ENCODE measurements around the gene B3GLCT. TPM values are rescaled to one million over a fixed set of nuclear protein-coding genes. Genes with fewer than 3 reads are reported as not detected.

B3GLCT gene
- total and polyA plus RNA-seq, 2 experiments from 2014 or later: 2.2 to 4.4 TPM

- no peak overlapping the region for H3K27ac ChIP-seq (ENCODE audit: low read depth)
- H3K4me2 ChIP-seq: no peak overlapping the region
- Mint-ChIP-seq H3K36me3 (ENCODE audit: low read depth) (peaks cover 22% of the 10 kb centered on the region), H3K27ac (no peak overlapping the region), H3K4me3 (no peak overlapping the region), H3K4me1 (no peaks in the 10 kb centered on the region), H3K9me3 (peaks cover 12% of the 10 kb centered on the region), H3K27me3 (ENCODE audit: insufficient read depth, low read depth, poor library complexity) (no peaks in the 10 kb centered on the region)
- DNase-seq (ENCODE audit: low spot score) (no peak), ATAC-seq (no peak)
- H3K79me2 ChIP-seq (replicated peaks; ENCODE audit: insufficient read depth): no peaks in the 10 kb centered on the region
- H3K4me3 ChIP-seq: no peak overlapping the region
- H3K4me1 ChIP-seq (ENCODE audit: insufficient read depth): no peaks in the 10 kb centered on the region
- no peaks in the 10 kb centered on the region for H3K9me2 ChIP-seq (ENCODE audit: insufficient read depth)
- no peaks in the 10 kb centered on the region for H3F3A ChIP-seq (replicated peaks; ENCODE audit: low read depth)
- H3K36me3 ChIP-seq (ENCODE audit: insufficient read depth): no peaks in the 10 kb centered on the region
- no peak overlapping the region for H2AFZ ChIP-seq
- TF ChIP-seq POLR2AphosphoS5 (IDR thresholded peaks at IDR 0.05; ENCODE audit: low read depth): no peak
- TF ChIP-seq STAT1 (IDR thresholded peaks at IDR 0.05; ENCODE audit: unreplicated experiment): no peak
- no peak for TF ChIP-seq ZNF331 (CRISPR knock-in tag; IDR thresholded peaks at IDR 0.05; ENCODE audit: low read depth)
- TF ChIP-seq ETS1 (IDR thresholded peaks at IDR 0.05): no peak
- no peak for TF ChIP-seq EZH2phosphoT487 (IDR thresholded peaks at IDR 0.05; ENCODE audit: unreplicated experiment)
- TF ChIP-seq CREB1 (CRISPR knock-in tag; IDR thresholded peaks at IDR 0.05; ENCODE audit: low read depth): no peak
- no peak for TF ChIP-seq REST (IDR thresholded peaks at IDR 0.05; ENCODE audit: unreplicated experiment)
- TF ChIP-seq ZNF114 (CRISPR knock-in tag; IDR thresholded peaks at IDR 0.05): no peak
- no peak for TF ChIP-seq EZH2 (IDR thresholded peaks at IDR 0.05; ENCODE audit: low read depth, unreplicated experiment)
- no peak for TF ChIP-seq JUNB (IDR thresholded peaks at IDR 0.05; ENCODE audit: unreplicated experiment)
- TF ChIP-seq CTCF (conservative IDR thresholded peaks at IDR 0.05; ENCODE audit: low read depth in 2 of 2): no peak
- no peak for TF ChIP-seq NANOG (IDR thresholded peaks at IDR 0.05; ENCODE audit: borderline replicate concordance)
- no peak for TF ChIP-seq ZNF462 (CRISPR knock-in tag; IDR thresholded peaks at IDR 0.05)
- H4K20me1 ChIP-seq (replicated peaks; ENCODE audit: insufficient read depth): no peaks in the 10 kb centered on the region
- H3K27me3 ChIP-seq (ENCODE audit: insufficient read depth): no peaks in the 10 kb centered on the region
Measured at GRCh38 chr13:31248361-31248760, 48.6 kb downstream of the B3GLCT start.
